Colonic mucosa (tissue), 4 donors: ENCODE results near the gene DST. TPM values are rescaled to one million over a fixed set of nuclear protein-coding genes. Genes with fewer than 3 reads are reported as not detected.

Experiments used
- DNase-seq: peaks from one replicate; pipeline ENCODE4 v3.0.0-alpha.2; 2020
- H3K27ac ChIP-seq: fragments of 200-600 bp; one replicate; pipeline ENCODE4 v1.8.0; 2021
- H3K27me3 ChIP-seq: fragments of 200-600 bp; one replicate; pipeline ENCODE4 v1.8.0; 2021
- H3K36me3 ChIP-seq: fragments of 200-600 bp; one replicate; pipeline ENCODE4 v1.8.0; 2021
- H3K4me1 ChIP-seq: fragments of 200-600 bp; one replicate; pipeline ENCODE4 v1.8.0; 2021; ENCODE audit warnings: mild to moderate bottlenecking
- H3K4me3 ChIP-seq: fragments of 200-600 bp; one replicate; pipeline ENCODE4 v1.8.0; 2021
- H3K9ac ChIP-seq, 2 donors: one replicate each; pipeline ENCODE4 v1.7.0; 2013; ENCODE audit warnings: control low read depth in 2 of 2, low read depth in 2 of 2, low read length in 2 of 2
- H3K9me3 ChIP-seq: fragments of 200-600 bp; one replicate; pipeline ENCODE4 v1.8.0; 2021
- intact Hi-C: fragments of 100-400 bp; cut with DNase I; formaldehyde crosslinking; loops from one replicate; pipeline ENCODE4 v1.14.1; 2022
- total RNA-seq, 2 donors: library from RNA; stranded (reverse); fragmentation: NEBNext Ultra II Directional in 1 of 2; extraction: Animal tissue kit (Norgen Biotek cat#: 25700) in 1 of 2; gene quantifications; one replicate each; pipeline ENCODE4 v1.2.1, GENCODE V29; 2021
- TF ChIP-seq, protein P1 (sequence below): fragments of 200-600 bp; IDR thresholded peaks from one replicate; pipeline ENCODE4 v1.8.0; 2022; ENCODE audit warnings: antibody characterized with exemption, mild to moderate bottlenecking
- donor health status: healthy.
- donor health status: DM: no; HTN: no; CAD: no.
- donor health status: DM: no; HTN: no; CAD: no.

The DST gene
- total RNA-seq, 2 donors from 2014 or later: 115 to 197 TPM

DNA sequence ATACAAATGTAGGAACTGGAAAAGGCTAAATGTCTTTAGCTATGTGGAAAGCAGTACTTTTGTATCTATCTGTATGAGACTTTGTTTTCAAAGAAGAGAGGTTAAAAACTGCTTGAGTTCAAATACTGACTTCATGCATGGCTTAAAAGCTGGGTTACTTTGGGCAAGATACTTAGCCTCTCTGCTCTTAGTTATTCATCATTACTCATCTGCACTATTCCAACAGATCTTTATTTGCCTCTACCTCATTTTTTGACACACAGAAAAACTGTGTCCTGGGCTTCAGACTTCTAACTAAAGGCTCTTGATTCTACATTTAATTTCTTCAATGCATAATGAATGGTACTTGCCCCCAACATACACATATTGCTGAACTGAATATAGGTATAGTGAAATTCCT lies 114.8 kb downstream of the DST start:
- no peaks in the 10 kb centered on the region for H3K36me3 ChIP-seq

GRCh38 chr6:56526860-56527544 lies 115.7 kb downstream of the DST start:
- TF ChIP-seq, protein P1, sequence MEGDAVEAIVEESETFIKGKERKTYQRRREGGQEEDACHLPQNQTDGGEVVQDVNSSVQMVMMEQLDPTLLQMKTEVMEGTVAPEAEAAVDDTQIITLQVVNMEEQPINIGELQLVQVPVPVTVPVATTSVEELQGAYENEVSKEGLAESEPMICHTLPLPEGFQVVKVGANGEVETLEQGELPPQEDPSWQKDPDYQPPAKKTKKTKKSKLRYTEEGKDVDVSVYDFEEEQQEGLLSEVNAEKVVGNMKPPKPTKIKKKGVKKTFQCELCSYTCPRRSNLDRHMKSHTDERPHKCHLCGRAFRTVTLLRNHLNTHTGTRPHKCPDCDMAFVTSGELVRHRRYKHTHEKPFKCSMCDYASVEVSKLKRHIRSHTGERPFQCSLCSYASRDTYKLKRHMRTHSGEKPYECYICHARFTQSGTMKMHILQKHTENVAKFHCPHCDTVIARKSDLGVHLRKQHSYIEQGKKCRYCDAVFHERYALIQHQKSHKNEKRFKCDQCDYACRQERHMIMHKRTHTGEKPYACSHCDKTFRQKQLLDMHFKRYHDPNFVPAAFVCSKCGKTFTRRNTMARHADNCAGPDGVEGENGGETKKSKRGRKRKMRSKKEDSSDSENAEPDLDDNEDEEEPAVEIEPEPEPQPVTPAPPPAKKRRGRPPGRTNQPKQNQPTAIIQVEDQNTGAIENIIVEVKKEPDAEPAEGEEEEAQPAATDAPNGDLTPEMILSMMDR: no peak
- Histone ChIP-seq H3K27me3 (no peaks in the 10 kb centered on the region), H3K9me3 (no peaks in the 10 kb centered on the region), H3K9ac (no peak overlapping the region), H3K4me1 (no peaks in the 10 kb centered on the region), H3K36me3 (no peaks in the 10 kb centered on the region), H3K27ac (no peak overlapping the region), H3K4me3 (no peak overlapping the region)
- DNase-seq: no peak
- intact Hi-C loops: no loop called here

More for the DNA sequence above, 114.8 kb downstream of the DST start:
- Histone ChIP-seq H3K9me3 (no peaks in the 10 kb centered on the region), H3K4me1 (no peaks in the 10 kb centered on the region), H3K9ac (no peak overlapping the region), H3K4me3 (no peak overlapping the region), H3K27me3 (no peaks in the 10 kb centered on the region), H3K27ac (no peak overlapping the region)
- intact Hi-C loops: no loop called here
- DNase-seq: no peak
- TF ChIP-seq, protein P1: no peak

DNA sequence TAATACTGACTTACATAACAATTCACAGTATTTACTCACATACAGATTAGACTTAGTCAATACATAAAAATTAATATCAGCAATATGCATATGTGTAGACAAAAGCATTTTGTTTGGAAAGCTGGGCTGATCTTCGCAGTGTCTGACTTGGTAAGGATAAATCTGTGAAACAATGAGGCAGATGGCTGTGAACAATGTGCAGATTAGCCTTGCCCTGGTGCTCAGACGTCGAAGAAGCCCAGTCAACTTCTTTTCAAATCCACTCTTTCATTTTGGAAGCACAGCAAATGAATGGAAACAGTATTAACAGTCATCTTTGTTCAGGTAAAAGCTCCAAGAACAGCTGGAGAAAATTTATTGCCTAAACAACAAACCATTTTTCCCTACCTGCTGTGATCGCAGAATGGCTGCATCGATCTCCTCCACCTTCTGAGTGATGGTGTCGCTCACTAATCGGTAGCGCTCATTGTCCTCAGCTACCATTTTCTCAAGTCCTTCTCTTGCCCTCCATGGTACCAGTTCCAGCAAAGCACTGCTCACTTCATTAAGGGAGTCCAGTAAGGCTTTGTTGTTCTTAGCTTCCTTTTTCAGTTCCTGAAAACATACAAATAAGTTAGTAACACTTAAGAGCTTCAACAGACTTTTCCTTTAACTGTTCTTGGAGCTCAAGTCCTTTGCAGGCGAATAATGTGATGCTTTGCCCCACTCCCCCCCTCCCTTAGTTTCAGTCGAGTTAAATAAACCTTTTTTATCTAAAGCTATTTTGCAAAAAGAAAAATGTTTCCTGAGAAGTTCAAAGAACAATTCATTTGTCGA lies 116.5 kb downstream of the DST start:
- H3K4me3 ChIP-seq: no peak overlapping the region
- intact Hi-C loops: no loop called here
- no peak for DNase-seq
- no peaks in the 10 kb centered on the region for H3K27me3 ChIP-seq
- H3K9ac ChIP-seq: no peak overlapping the region
- H3K36me3 ChIP-seq: no peaks in the 10 kb centered on the region
- TF ChIP-seq, protein P1: no peak
- no peaks in the 10 kb centered on the region for H3K4me1 ChIP-seq
- H3K27ac ChIP-seq: peak overlapping the region; percentile 51
- H3K9me3 ChIP-seq: no peaks in the 10 kb centered on the region

- no peak overlapping the region for H3K9ac ChIP-seq
- intact Hi-C loops: no loop called here
- no peak for DNase-seq
- TF ChIP-seq, protein P1: no peak
- H3K4me1 ChIP-seq: no peaks in the 10 kb centered on the region
- H3K27me3 ChIP-seq: no peaks in the 10 kb centered on the region
- H3K36me3 ChIP-seq: no peaks in the 10 kb centered on the region
- H3K4me3 ChIP-seq: no peak overlapping the region
- no peaks in the 10 kb centered on the region for H3K9me3 ChIP-seq
- H3K27ac ChIP-seq: peak overlapping the region; percentile 51
Observed at GRCh38 chr6:56524891-56525703, 117.6 kb downstream of the DST start.

- no peak for DNase-seq
Observed at GRCh38 chr6:56522495-56523270, 120.0 kb downstream of the DST start.

More at GRCh38 chr6:56522495-56523270, 120.0 kb downstream of the DST start:
- no peaks in the 10 kb centered on the region for H3K4me1 ChIP-seq
- H3K4me3 ChIP-seq: no peak overlapping the region
- no peak overlapping the region for H3K9ac ChIP-seq
- TF ChIP-seq, protein P1: no peak
- no peak overlapping the region for H3K27ac ChIP-seq
- no peaks in the 10 kb centered on the region for H3K27me3 ChIP-seq
- intact Hi-C loops: no loop called here
- H3K9me3 ChIP-seq: no peaks in the 10 kb centered on the region
- no peaks in the 10 kb centered on the region for H3K36me3 ChIP-seq
